NK-92 (cell line): ENCODE results near the gene RND2.

Experiments
- DNase-seq: peaks from one replicate; lab custom pipeline; 2025; ENCODE audit not compliant: unreplicated experiment; lab: John Stamatoyannopoulos, UW

The RND2 gene

GRCh38 chr17:43003542-43004172, 21.4 kb upstream of the RND2 start:
- no peak for DNase-seq

DNA sequence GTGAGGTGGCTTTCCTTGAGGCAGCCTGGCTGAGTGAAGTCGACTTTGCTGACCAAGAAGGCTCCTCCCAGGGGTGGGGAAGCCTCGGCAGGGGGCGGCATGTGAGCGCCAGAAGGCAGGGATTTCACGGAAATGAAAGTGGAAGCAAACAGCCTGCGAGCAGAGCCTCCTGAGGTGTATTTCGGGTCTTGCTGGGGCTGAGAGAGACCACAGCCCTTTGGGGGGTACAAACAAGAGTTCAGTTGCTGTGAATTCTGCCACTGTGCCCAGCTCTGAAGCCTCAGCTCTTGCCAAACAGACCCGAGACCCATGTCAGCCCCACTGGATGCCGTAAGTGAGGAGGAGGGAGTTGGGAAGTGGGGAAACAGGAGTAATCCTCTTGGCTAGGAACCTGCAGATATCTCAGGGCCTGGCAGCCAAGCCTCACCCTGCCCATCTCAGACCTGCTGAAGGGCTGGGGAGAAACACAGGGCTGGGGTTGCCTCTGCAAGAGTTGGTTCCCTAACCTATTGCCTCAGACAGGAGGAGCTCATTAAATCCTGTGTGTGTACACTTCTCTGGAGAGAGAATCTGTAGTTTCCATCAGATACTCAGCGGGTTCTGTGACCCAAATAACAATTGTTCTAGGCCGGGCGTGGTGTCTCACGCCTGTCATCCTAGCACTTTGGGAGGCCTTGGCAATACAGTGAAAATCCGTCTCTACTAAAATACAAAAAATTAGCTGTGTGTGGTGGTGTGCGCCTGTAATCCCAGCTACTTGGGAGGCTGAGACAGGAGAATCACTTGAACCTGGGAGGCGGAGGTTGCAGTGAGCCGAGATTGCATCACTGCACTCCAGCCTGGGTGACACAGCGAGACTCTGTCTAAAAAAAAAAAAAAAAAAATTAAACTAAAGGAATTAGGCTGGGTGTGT, 18.1 kb upstream of the RND2 start, which contains the start of gene IFI35:
IFI35 (plus strand) TSS at position 146 of the 913 bp plus-strand sequence; CDS start at position 310, 164 bp downstream.
- DNase-seq: no peak

- no peak for DNase-seq
Measured at GRCh38 chr17:43010667-43011308, 14.2 kb upstream of the RND2 start.

GRCh38 chr17:43011728-43012472, 13.1 kb upstream of the RND2 start:
- DNase-seq: no peak

- no peak for DNase-seq
Measured at GRCh38 chr17:43013296-43013695, 11.7 kb upstream of the RND2 start.

GRCh38 chr17:43014020-43014648, 10.9 kb upstream of the RND2 start:
- no peak for DNase-seq

- no peak for DNase-seq
Measured at GRCh38 chr17:43014649-43015542, 10.1 kb upstream of the RND2 start.

DNA sequence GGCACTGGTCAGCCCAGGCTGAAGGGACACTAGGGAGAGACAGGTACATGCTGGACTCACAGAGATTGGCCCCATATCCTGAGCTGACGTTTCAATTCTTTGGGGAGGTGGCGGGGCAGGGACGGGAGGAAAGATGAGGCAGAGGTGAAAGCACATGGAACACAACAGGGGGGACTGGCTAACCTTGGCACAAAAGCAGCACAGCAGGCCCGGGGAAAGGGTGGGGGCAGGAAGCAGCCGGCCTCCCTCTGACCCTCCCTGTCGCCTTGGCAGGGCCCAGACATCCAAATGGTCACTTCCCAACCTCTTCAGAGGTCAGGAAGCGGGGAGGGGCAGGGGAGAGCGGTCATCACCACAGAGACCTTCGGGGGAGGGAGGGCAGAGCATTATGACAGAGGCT, 9.5 kb upstream of the RND2 start:
- DNase-seq: no peak

DNA sequence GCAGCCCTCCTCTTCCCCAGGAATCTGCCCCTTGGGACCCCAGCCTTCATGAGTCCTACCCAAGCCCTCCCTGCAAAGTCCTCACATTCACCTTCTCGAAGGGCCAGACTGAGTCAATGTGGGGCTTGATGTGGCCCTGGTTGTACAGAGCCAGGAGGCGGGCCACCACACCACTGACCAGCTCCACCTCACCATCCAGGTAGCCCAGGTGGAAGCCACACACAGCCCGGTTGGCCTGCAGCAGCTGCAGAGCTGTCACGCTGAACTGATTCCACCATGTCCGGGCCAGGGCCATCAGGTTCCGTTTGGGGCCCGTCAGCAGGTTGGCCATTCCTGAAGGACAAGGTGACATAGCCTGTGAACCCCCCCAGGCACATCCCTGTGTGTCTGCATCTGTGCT, 8.8 kb upstream of the RND2 start:
- no peak for DNase-seq

DNA sequence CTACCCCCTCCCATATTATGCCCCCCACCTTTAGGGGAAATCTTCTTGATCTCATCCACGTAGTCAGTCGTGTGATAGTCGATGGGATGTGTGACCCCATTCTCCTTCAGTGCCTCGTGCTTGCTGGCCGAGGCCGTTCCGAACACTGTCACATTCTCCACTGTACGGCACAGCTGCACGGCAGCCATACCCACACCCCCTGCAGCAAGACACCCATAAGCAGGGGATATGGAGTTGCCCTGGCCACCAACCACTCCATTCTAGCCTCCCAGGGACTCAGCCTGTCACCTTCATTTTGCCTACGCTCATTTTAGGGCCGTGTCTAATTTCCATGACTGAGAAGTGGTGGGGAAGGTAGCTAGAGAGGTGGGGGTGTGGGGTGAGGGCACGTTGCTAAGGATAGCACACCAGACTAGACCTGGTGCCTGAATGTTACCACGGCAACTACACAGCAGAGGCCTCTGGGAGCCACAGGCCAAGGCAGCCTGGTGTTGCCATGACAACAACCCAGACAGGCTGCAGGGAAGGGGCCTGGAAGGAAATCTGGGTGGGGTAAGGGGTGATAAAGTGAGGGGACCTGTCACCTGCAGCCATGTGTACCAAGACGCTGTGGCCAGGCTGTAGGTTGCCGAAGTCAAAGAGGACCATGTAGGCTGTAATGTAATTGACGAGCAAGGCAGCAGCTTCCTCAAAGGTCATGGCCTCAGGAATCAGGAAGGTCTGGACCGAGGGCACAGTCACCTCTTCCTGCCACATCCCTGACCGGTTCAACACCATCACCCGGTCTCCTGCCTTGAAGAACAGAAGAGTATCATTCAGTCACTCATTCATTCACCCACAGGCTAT, 6.8 kb upstream of the RND2 start:
- no peak for DNase-seq

DNA sequence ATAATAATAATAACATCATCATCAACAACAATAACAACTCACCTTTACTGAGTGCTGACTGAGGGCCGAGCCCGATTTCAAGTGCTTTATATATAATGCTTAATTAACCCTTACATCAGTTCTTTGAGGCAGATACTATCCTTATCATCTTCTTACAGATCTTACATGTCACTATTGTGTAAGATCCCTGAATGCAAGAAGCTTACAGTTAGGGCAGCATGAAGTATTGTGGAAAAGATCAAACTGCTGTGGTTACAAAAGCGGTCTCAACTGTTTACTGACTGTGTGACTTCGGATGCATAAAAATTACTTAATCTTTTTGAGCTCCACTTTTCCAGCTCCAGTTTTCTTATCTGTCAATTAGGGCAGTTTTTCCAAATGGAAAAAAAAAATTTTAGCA, 6.1 kb upstream of the RND2 start:
- DNase-seq: no peak

- DNase-seq: no peak
Measured at GRCh38 chr17:43019418-43019817, 5.6 kb upstream of the RND2 start.

DNA sequence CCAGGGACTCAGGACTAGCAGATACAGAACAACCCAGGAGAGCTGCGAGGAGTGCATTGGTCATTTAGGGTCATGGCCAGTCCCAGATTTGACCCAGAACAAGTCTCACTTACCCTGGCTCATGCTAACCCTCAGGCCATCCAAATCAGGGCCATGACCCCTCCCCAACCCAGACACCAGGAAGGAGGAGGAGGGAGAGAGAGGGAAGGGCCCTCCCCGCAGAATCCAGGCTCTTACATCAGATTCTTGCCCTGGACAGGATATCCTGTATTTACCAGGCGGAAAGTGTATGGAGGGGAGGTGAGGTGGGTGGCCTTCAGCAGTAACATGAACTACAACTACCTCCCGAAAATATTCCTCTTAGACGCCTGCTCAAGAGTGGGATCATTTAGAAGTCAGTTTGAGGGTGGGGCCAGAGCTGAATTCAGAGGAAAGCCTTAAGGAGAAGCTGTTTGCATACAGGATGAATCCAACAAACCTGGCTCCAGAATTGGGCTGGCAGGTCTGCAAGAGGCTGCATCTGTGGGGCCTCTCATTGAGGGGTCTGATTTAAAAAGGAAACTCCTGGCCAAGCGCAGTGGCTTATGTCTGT, 4.9 kb upstream of the RND2 start:
- DNase-seq: no peak

DNA sequence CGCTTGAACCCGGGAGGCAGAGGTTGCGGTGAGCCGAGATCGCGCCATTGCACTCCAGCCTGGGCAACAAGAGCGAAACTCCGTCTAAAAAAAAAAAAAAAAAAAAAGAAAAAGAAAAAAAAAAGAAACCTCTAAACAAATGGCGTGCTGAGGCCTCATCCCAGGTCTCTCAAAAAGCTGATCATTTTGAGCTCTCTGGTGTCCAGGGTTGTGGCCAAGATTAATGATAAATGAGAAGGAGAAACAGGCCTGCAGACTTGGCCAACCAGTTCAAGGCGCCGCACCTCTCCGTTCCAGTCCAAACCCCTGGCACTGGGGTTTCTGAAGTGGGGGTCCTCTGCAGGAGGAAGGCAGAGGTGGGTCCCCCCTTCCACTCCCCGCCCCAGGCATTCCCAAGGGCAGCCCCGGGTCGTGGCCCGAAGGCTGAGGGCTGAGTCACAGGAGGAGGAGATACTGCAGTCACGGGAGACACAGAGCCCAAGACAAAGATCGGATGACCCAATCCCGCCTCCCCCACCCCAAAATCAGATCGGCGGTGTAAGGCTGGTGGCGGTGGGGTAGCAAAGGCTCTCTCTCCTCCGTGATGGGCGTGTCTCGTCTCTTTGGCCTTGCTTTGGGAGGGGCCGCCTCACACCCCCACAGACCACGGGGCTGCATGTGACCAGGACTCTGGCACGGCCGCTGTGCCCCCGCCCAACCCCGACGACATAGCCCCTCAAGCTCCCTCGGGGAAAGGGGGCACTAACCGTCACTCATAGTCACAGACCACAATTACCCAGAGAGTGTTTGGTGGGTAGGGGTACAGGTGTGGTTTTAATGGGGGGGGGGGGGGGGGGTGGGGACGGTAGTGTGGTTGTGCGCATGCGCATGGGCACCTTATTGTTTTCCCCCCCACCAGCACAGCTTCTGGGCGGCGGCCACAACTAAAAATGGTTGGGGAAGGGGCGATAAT, 4.0 kb upstream of the RND2 start:
- no peak for DNase-seq

DNA sequence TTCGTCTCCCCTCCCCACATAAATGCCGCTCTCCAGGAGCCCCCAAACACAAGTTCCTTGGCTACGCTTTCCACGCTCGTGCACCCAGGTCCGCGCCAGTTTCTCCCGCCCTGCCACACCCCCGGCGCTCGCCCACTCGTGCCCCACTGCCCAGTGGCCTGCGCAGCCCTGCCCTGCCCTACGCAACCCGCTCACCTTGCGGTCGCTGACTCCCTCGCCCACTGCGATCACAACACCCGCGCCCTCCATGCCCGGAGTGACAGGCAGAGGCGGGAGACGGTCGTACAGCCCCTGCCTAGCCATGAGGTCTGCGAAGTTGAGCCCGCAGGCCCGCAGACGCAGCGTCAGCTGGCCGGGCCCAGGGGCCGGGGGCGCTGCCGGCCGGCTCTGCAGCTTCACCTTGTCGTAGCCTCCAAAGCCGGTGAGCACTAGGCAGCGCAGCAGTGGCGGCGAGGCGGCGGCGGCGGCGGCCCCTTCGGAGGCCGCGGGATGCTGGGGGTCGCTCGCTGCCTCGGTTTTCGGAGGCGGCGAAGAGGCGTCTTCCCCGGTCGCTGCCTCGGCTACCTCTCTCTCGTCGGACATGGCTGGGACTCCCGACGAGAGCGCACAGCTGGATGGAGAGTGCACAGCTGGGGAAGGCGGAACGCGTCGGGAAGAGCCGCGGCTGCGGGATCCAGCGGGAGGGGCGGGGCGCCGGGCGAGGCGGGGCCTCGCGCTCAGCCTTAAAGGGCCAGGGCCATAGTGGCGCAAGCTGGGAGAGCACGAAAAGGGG, 3.1 kb upstream of the RND2 start, which contains the start of gene VAT1:
VAT1 (minus strand) TSS at position 645 of the 772 bp plus-strand sequence; CDS start at position 582, 63 bp downstream.
- no peak for DNase-seq

DNA sequence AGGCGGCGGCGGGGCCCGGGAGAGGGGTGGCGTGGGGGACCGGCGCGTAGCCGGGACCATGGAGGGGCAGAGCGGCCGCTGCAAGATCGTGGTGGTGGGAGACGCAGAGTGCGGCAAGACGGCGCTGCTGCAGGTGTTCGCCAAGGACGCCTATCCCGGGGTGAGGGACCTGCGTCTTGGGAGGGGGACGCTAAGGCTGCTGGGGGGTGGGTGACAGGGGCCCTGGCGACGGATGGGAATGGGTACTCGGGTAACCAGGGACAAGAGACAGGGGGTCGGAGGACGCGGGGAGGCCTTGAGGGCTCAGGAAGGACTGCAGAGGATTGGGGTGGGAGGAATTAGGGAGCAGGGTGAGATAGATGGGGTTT, 243 bp downstream of the RND2 start:
- no peak for DNase-seq
